A673 (cell line): ENCODE data around the gene VWA7.

Source experiments
- CTCF ChIP-seq: fragments of 300-800, 200-600 bp; sonication (generic); conservative IDR thresholded peaks from 2 replicates; pipeline ENCODE4 v1.5.1; 2017; ENCODE audit warnings: low read depth, mild to moderate bottlenecking, antibody characterized with exemption, low read length, moderate library complexity, mixed read lengths
- EZH2 ChIP-seq: fragments of 200-600 bp; sonication (generic); IDR thresholded peaks from 2 replicates; pipeline ENCODE4 v1.6.1; 2017; ENCODE audit warnings: borderline replicate concordance, low read depth, mild to moderate bottlenecking, mixed read lengths, antibody characterized with exemption, low read length; ENCODE audit not compliant: poor library complexity, severe bottlenecking

GRCh38 chr6:31782126-31782855 lies 5.2 kb upstream of the VWA7 start:
- TF ChIP-seq EZH2 (no peak), CTCF (no peak)
